Esophagus (tissue), 2 donors: ENCODE results near the gene NRXN3. TPM values are rescaled to one million over a fixed set of nuclear protein-coding genes. Genes with fewer than 3 reads are reported as not detected.
"Not testable (repeated sequence)": the region's sequence is repeated elsewhere in the genome, so short reads cannot be mapped to it uniquely, and the experiment has no call there.

Source experiments
- H3K27ac ChIP-seq, 2 donors: one replicate each; pipeline ENCODE4 v1.5.1; 2013; ENCODE audit warnings: low read depth in 2 of 2, mild to moderate bottlenecking in 2 of 2, inconsistent platforms in 1 of 2, low read length in 1 of 2, moderate library complexity in 1 of 2
- H3K27me3 ChIP-seq, 2 donors: one replicate each; pipeline ENCODE4 v1.6.1; 2013; ENCODE audit warnings: low read length in 2 of 2, control low read depth in 1 of 2, mild to moderate bottlenecking in 1 of 2; ENCODE audit not compliant: insufficient read depth in 2 of 2, control insufficient read depth in 1 of 2
- H3K36me3 ChIP-seq, 2 donors: one replicate each; pipeline ENCODE4 v1.6.1; 2013; ENCODE audit warnings: low read length in 1 of 2; ENCODE audit not compliant: control insufficient read depth in 2 of 2, insufficient read depth in 2 of 2
- H3K4me1 ChIP-seq, 2 donors: one replicate each; pipeline ENCODE4 v1.6.1; 2013; ENCODE audit warnings: low read length in 1 of 2; ENCODE audit not compliant: control insufficient read depth in 2 of 2, insufficient read depth in 2 of 2
- H3K4me3 ChIP-seq, 2 donors: one replicate each; pipeline ENCODE4 v1.5.1; 2013; ENCODE audit warnings: low read length in 2 of 2, mild to moderate bottlenecking in 2 of 2, low read depth in 1 of 2, moderate library complexity in 1 of 2
- H3K9me3 ChIP-seq, 2 donors: one replicate each; pipeline ENCODE4 v1.6.1; 2013; ENCODE audit warnings: mild to moderate bottlenecking in 2 of 2, low read depth in 1 of 2, low read length in 1 of 2, moderate library complexity in 1 of 2; ENCODE audit not compliant: control insufficient read depth in 2 of 2, insufficient read depth in 1 of 2
- WGBS, 2 donors: extraction: QIAGEN DNeasy Blood & Tissue Kit; methylation state at CpG; one replicate each; pipeline ENCODE4 v1.1.7; 2013; 5-methylcytosine and 5-hydroxymethylcytosine counted together
- polyA plus RNA-seq, 2 donors: library from polyadenylated mRNA; stranded (reverse); fragments of 200-250 nt; gene quantifications; one replicate each; pipeline ENCODE4 v1.2.3, GENCODE V29; 2013
- donor health status: healthy with polysubstance abuse.
- donor health status: Bipolar disorder and iron deficiency.

NRXN3 gene
- polyA plus RNA-seq, 2 donors = 1.7 to 2.2 TPM

DNA sequence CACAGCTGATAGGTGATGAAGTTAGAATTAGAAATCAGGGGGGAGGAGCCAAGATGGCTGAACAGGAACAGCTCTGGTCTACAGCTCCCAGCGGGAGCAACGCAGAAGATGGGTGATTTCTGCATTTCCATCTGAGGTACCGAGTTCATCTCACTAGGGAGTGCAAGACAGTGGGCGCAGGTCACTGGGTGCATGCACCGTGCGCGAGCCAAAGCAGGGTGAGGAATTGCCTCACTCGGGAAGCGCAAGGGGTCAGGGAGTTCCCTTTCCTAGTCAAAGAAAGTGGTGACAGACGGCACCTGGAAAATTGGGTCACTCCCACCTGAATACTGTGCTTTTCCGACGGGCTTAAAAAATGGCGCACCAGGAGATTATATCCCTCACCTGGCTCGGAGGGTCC is 1597.5 kb downstream of the NRXN3 start:
- H3K36me3 ChIP-seq, H3K27ac ChIP-seq, H3K4me1 ChIP-seq, H3K27me3 ChIP-seq, H3K4me3 ChIP-seq, H3K9me3 ChIP-seq: not testable (repeated sequence)
- 95 to 98% methylated on average over 13 to 14 of the region's 14 CpGs for WGBS, 2 donors

DNA sequence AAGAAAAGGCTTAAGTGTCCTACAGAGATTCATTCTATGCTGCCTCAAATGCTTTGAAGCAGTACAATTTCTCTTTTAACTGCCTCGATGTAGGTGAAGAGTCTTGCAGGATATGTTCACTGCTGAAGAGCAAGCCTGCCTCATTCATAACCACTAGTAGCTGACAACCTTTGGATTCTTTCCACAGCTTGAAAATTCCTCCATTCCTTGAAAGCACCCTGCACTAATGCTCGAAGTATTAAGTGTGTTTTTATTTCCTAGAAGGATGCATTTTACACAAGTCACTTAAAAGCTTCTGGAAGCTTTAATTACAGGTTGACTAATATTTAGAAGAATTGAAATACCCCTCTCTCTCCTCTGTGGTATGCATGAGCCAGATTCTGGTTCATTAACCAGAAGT is 1611.7 kb downstream of the NRXN3 start:
- WGBS, 2 donors = 35 to 45% methylated on average over 2 of the region's 2 CpGs
- Histone ChIP-seq H3K27me3 (no peaks in the 10 kb centered on the region), H3K4me1 (no peaks in the 10 kb centered on the region), H3K4me3 (no peak overlapping the region), H3K27ac (no peak overlapping the region), H3K9me3 (no peaks in the 10 kb centered on the region), H3K36me3 (no peaks in the 10 kb centered on the region)

DNA sequence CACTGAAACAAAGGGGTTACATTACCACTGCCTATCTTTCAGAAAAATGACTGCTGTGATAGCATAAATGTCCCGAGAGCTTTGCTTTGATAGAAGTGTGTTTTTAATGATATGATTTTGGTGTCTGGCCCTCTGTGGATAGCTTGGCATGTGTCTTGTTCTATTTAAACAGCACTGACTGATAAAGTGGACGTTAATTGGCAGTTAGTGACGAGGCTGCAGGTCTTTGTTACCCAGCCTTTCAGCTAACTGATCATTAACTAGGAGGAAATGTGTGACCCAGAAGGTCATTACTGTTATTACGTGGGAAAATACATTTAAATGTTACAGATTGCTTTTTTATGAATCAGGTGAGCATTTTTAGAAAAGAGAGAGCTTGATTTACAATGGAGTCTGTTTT is 1612.9 kb downstream of the NRXN3 start:
- no peaks in the 10 kb centered on the region for H3K9me3 ChIP-seq
- H3K4me3 ChIP-seq = no peak overlapping the region
- no peaks in the 10 kb centered on the region for H3K27me3 ChIP-seq
- H3K36me3 ChIP-seq = no peaks in the 10 kb centered on the region
- no peaks in the 10 kb centered on the region for H3K4me1 ChIP-seq
- WGBS, 2 donors = 50 to 68% methylated on average over 4 of the region's 4 CpGs
- H3K27ac ChIP-seq = no peak overlapping the region

DNA sequence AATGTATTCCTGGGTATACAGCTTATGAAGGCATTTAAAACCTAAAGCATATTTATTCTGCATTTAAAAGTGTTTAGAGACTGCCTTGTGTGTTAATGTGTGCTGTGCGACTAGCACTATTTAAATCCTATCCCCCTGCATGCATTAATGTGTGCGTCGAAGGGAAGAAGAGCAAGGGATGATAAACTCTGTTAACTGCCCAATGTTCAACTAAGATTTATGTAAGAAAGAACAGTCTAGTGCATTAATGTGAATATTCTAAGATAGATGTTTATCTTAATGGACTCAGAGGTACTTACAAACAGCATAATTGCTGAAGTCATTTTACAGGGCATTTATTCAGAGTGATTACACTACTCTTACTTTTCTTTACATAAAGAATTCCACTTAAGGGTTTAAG is 1616.3 kb downstream of the NRXN3 start:
- H3K4me3 ChIP-seq = no peak overlapping the region
- no peak overlapping the region for H3K27ac ChIP-seq
- H3K27me3 ChIP-seq = no peaks in the 10 kb centered on the region
- H3K9me3 ChIP-seq = no peaks in the 10 kb centered on the region
- WGBS, 2 donors = 90 to 93% methylated on average over 3 of the region's 3 CpGs
- no peaks in the 10 kb centered on the region for H3K36me3 ChIP-seq
- no peaks in the 10 kb centered on the region for H3K4me1 ChIP-seq

DNA sequence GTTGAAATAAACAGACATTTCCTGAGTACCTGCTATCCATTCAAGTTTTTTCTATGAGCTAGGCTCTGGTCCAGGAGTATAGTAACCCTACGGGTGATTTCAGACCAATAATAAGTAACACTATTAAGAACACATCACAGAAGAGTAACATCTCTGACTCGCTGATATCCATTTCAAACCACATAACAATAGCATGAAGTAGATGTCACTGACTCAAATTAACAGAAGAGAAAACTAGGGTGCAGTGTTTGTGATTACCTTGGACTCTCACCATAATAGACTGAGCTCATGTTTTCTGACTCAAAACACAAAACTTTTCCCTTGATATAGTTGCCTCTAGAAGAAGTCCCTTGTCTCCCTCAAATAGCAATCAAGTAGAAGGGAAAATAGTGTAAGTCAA is 1618.2 kb downstream of the NRXN3 start:
- Histone ChIP-seq H3K9me3 (no peaks in the 10 kb centered on the region), H3K27ac (no peak overlapping the region), H3K27me3 (no peaks in the 10 kb centered on the region), H3K4me1 (no peaks in the 10 kb centered on the region), H3K4me3 (no peak overlapping the region), H3K36me3 (no peaks in the 10 kb centered on the region)
- 86 to 91% methylated on average over 2 of the region's 2 CpGs for WGBS, 2 donors

DNA sequence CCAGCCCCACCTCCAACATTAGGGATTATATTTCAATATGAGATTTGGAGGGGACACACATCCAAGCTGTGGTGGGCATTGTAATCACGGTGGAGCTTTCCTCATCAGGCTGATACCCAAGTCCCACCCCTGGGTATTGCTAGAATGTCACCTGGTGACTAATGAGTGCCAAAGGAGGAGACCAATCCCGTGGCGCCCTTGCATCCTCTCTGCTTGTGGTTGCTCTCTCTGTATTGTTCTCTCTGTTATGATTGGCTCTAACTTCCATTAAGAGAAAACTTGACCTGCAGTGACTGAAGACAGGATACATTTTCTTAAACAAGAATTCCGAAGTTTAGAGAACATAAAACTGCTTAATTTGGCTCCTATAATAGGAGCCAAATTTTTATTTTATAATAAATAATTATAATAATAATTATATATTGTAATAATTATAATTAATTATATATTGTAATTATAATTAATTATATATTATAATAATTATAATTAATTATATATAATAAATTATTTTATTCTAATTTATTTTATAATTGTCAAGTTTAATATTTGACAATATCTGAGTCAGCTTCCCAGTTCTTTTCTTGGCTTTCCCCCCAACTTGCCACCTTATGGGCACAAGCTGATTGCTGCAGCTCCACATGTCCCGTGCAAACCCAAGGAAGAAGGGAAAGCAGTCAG is 1621.0 kb downstream of the NRXN3 start:
- H3K27ac ChIP-seq = no peak overlapping the region
- WGBS, 2 donors = 83 to 86% methylated on average over 5 of the region's 5 CpGs

DNA sequence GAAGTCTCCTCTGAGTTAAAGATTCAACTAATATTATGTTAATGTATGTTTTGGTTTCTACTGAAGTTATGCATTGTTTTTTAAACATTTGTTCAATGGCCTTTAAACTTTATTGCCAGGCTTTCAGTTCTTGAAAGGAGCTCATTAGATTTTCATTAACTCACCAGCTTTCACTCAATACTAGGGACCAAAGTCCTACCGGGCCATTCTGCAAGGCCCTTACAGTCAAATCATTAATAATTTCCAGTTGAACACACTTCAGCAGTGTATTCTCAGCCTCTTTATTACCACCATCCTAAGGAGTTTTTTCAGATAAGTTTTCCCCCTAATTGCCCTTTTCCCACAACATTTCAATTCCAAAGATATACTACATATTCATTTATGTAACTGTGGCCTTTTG is 1631.9 kb downstream of the NRXN3 start:
- Histone ChIP-seq H3K9me3 (no peaks in the 10 kb centered on the region), H3K27me3 (no peaks in the 10 kb centered on the region), H3K4me1 (no peaks in the 10 kb centered on the region), H3K27ac (no peak overlapping the region), H3K36me3 (no peaks in the 10 kb centered on the region), H3K4me3 (no peak overlapping the region)
- WGBS, 2 donors = 68 to 90% methylated on average over 1 of the region's 1 CpG

More for the DNA sequence above, 1621.0 kb downstream of the NRXN3 start:
- Histone ChIP-seq H3K36me3 (no peaks in the 10 kb centered on the region), H3K27me3 (no peaks in the 10 kb centered on the region), H3K4me1 (no peaks in the 10 kb centered on the region), H3K9me3 (no peaks in the 10 kb centered on the region), H3K4me3 (no peak overlapping the region)

DNA sequence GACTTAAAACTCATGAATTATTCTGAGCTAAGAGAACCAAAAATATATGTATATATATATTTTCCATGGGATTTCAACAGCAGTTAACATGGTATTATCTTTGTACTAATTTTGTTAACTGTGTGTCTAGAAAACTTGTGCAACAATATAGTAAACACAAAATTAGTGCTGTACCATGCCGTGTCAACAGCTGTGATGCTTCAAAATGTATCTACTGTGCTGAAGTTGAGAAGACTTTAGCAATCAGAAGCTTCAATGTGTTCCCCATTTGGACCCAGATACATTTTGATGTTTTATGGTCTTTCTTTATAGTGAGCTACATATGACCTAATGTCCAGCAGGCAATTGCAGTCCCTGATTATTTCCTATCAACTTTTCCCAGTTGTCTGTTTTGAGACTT is 1635.5 kb downstream of the NRXN3 start:
- H3K36me3 ChIP-seq = no peaks in the 10 kb centered on the region
- H3K27ac ChIP-seq = no peak overlapping the region
- H3K9me3 ChIP-seq = no peaks in the 10 kb centered on the region
- H3K4me1 ChIP-seq = no peaks in the 10 kb centered on the region
- H3K27me3 ChIP-seq = no peaks in the 10 kb centered on the region
- WGBS, 2 donors = 70 to 87% methylated on average over 1 of the region's 1 CpG
- H3K4me3 ChIP-seq = no peak overlapping the region

DNA sequence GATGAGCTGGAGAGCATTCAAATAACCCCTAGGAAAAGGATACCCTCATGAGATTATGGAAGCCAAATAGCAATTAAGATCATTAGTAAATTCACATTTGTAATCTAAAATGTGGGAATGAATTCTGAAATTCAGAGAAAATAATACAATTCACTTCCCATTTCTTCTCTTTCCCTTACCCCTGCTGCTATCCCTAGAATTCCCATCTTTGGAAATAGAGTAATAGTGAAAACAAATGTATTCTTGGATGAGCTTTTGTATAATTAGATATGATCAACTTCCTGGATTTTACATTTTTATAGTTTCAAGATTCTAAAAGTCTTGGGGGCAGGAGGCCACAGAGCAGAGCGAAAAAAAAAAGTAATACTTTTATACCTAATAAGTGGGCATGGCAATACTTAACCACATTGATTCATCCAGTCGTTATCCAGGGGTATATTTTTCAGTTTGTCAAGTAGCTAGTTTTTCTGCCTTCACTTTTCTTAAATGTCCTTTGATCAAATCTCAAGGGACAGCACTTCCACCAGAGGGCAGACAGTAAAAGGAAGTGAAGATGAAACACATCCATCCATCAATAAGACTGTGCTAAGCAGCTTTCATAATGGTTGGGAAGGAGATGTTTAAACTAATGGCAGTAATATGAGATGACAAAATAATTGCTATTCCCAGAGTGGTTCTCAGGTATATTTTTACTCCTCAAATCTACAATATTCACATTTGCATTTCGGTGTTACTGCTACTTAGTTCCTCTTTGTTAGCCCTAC is 1639.9 kb downstream of the NRXN3 start:
- Histone ChIP-seq H3K36me3 (no peaks in the 10 kb centered on the region), H3K27me3 (no peaks in the 10 kb centered on the region), H3K27ac (no peak overlapping the region), H3K4me3 (no peak overlapping the region), H3K4me1 (no peaks in the 10 kb centered on the region), H3K9me3 (no peaks in the 10 kb centered on the region)
- WGBS, 2 donors = 64 to 73% methylated on average over 3 of the region's 3 CpGs
